G401.6 (cell line): ENCODE results near the gene MBTD1.
"Not testable (repeated sequence)": the region's sequence is repeated elsewhere in the genome, so short reads cannot be mapped to it uniquely, and the experiment has no call there.

Experiments used
- FAIRE-seq: peaks from 2 replicates; lab custom pipeline; 2012; peaks lifted over from hg19 to GRCh38; lab: Jason Lieb, UNC

Gene MBTD1

DNA sequence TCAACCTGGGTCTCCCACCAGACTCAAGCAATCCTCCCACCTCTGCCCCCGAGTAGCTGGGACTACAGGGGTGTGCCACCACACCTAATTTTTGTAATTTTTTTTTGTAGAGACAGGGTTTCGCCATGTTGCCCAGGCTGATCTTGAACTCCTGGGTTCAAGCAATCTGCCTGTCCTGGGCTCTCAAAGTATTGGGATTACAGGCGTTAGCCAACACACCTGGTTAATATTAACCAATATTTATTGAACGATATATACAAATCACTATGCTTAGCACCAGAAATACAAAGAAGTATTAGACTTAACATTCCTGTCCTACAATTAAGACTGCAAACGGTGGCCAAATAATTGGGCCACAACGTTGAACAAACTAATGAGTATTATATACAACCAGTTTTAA lies 4.2 kb downstream of the MBTD1 start:
- no peak for FAIRE-seq

DNA sequence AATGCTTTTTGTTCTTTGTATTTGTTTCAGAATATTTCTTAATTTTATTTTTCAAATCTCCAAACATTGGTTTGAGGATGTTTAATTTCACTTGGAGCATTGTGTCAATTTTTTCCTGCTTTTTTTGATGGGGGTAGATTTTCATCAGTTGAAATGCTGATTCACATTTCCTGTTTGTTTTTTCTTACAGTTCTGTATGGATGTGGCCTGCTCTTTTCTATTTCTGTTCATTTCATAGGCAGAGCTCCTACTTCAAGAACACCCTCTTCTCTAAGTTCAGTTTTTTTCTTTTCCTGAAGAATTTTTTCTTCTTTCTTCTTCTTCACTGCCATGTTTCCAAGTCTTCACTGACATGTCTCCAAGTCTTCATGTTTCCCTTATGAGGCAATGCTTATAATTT lies 8.8 kb downstream of the MBTD1 start:
- FAIRE-seq, result no peak

DNA sequence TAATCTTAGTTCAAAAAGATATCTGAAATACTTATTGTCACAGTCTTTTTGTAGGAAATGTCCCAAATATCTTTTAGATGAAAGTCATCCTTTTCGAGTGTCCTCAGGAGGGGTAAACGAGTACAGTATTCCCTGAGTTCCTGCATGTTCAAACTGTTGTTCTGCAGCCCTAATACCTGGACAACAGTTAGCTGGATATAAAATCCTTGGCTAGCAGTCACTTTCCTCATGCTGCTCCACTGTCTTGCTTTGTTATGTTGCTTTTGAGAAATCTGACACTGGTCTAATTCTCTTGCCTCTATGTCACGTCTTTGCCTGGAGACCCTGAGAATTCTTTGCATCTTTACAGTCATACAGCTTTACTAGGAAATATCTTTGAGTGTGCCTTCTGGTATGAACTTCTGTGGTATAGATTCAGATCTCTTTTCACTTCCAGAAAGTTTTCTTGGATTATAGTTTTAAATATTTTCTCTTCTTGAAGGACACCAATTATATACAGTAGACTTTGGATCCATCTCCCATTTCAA lies 9.5 kb downstream of the MBTD1 start:
- no peak for FAIRE-seq

DNA sequence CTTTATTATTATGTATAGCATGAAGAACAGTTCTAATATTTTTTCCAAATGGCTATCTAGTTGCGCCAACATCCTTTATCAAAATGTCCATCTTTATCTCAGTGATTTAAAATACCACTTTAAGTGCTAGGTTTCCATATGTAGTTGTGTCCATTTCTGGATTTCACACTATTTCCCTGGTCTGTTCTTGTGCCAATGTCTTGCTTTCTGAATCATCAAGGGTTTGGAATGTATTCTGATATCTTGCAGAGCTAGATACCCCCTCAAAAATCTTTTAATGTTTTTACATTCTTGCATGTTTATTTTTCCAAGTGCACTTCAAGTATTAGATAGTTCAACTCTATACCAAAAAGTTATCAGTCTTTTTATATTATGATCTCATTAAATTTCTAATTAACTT lies 14.3 kb downstream of the MBTD1 start:
- peak; percentile 21 for FAIRE-seq

- no peak for FAIRE-seq
These were observed 15.8 kb downstream of the MBTD1 start for GRCh38 chr17:51244041-51244440.

GRCh38 chr17:51240275-51240674 lies 19.6 kb downstream of the MBTD1 start:
- FAIRE-seq, result no peak

DNA sequence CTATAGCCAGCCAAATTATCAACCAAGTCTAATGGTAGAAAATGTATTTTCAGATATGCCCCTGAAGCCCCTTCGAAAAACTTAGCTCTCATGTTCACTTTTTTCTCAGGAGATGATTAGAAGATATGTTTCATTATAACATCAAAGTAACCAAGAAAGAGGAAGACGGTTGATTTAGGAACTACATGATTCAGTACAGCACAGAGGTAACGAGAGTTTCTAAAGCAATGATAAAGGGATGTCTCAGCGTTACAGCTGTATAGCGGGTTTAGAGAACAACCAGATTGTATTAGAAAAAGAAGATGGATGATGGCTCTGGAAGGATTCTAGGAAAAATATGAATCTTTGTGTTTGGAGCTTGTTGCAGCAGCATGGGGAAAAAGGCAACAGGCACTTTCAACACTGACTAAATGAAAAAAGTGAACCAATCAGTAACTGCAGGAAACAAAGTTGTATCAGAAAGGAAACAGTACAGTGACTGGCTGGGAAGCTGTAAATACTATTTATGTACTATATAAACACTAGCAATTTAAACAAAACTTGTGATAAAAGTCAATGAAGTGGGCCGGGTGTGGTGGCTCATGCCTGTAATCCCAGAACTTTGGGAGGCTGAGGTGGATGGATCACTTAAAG lies 21.5 kb downstream of the MBTD1 start:
- FAIRE-seq, result no peak

DNA sequence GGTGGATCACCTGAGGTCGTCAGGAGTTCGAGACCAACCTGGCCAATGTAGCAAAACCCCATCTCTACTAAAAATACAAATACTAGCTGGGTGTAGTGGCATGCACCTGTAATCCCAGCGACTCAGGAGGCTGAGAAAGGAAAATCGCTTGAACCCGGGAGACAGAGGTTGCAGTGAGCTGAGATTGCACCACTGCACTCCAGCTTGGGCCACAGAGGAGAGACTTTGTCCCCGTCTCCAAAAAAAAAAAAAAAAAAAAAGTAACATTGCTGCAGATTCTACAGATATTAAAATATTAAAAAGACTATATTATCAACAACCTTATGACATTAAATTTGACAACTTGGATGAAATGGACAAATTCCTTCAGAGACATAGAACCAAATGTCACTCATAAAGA lies 25.7 kb downstream of the MBTD1 start:
- no peak for FAIRE-seq

DNA sequence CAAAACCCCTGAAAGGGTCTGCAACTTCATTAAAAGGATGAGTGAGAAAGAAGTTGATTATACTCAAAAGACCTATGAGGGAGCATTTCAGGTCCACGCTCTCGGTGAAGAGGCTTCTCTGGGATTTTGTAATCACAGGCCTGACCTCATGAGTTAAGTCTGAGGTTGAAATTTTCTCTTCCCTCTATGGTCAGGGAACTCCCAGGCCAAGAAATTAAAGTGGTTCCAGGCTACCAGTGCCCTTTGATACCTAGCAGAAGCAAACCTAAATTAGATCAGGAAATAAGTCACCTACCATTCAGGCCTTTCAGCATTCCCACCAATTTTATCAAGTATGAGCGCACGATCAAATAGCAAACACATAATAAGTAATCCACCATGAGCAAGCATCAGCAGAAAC lies 27.9 kb downstream of the MBTD1 start:
- no peak for FAIRE-seq

- FAIRE-seq, result no peak
These were observed 29.5 kb downstream of the MBTD1 start for GRCh38 chr17:51230306-51230705.

DNA sequence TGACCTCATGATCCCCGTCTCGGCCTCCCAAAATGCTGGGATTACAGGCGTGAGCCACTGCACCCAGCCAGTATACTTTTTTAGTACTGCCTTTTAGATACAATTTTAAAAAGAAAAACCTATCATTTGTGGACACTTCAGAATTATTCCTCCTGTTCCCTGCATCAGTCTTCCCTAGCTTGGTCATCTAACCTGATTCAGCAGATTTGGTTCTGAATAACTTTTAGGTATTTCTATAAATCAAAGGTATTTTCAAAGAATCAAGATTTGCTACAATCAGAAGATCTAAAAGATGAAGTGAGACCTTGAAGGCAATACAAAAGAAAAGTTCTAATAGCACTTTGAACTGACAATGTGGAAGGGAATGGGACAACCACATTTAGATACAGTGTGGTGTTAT lies 30.0 kb downstream of the MBTD1 start:
- no peak for FAIRE-seq

DNA sequence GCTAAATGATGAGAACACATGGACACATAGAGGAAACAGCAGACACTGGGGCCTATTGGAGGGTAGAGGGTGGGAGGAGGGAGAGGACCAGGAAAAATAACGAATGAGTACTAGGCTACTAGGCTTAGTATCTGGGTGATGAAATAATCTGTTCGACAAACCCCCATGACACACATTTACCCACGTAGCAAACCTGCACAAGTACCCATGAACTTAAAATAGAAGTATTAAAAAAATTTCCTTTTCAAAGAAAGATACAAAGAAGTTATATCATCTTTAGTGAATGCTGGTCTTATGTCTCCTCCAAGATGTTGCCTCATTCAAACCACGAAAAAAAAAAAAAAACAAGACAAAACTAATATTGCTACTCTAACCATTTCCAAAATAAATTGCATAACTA lies 31.7 kb downstream of the MBTD1 start:
- FAIRE-seq, result no peak

DNA sequence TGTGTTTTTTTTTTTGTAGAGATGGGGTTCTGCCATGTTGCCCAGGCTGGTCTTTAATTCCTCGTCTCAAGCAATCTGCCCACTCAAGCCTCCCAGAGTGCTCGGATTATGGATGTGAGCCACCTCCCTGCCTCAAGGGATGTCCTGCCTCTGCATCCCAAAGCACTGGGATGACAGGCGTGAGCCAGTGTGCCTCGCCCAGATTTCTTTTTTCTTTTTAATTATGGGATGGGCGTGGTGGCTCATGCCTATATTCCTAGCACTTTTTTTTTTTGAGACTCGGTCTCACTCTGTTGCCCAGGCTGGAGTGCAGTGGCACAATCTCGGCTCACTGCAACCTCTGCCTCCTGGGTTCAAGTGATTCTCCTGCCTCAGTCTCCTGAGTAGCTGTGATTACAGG lies 34.3 kb downstream of the MBTD1 start:
- FAIRE-seq, result not testable (repeated sequence)

DNA sequence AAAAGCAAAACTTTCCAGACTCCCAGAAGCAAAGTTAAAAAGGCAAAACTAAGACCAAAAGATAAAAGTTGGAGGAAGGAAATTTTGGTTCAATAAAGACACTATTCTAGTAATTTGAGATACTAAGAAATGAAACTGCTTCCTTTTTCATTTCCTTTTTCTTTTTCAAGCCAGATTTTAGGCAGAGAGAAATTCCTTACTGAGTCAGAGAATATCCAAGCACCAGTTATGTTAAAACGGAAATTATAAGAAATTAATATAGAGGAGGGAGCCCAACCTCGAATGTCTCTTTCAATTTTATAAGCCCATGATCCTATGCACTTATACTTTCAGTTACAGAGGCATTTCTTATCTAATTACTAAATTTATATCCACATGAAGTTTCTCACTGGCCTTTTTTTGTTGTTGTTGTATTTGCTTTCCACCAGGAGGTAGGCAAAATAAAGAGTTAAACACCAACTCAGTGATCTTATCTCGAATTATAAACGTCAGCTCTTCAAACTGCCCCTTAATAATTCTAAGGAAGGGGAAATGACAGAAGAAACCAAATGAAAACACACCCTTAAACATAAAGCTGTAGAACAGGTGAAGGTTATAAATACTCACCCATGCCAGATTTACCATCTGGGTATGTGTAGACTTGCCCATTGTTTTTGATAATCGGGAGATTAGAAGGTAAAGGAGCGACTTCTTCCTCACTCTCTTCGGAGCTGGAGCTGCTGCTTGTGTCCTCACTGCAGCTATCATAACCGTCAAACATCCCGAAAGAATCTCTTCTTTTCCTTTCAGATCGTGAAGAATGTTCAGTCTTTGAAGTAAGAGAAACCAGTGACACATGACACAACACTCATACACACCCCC lies 35.2 kb downstream of the MBTD1 start:
- no peak for FAIRE-seq

- no peak for FAIRE-seq
These were observed 38.5 kb downstream of the MBTD1 start for GRCh38 chr17:51221322-51221721.

GRCh38 chr17:51217946-51218345 lies 41.9 kb downstream of the MBTD1 start:
- no peak for FAIRE-seq

DNA sequence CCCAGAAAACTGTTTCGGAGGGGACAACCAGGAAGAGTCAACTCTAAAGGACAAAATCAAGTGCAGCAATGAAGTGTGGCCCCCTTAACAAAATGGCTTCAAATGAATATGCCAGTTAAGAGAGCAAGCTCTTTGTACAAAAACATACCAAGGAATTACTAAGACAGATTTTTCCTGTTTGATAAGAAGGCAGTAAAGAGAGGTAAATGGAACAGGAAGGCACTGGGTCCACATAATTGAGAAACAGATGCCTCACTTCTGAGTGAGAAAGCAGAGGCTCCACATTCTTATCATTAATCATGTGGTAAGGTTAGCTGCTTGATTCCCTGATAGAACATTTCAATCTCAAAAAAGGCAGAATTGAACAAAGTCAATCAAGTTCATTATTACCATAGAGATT lies 44.9 kb downstream of the MBTD1 start:
- FAIRE-seq, result no peak

- FAIRE-seq, result no peak
These were observed 56.0 kb downstream of the MBTD1 start for GRCh38 chr17:51203838-51204237.

- no peak for FAIRE-seq
These were observed 59.0 kb downstream of the MBTD1 start for GRCh38 chr17:51200846-51201245.

DNA sequence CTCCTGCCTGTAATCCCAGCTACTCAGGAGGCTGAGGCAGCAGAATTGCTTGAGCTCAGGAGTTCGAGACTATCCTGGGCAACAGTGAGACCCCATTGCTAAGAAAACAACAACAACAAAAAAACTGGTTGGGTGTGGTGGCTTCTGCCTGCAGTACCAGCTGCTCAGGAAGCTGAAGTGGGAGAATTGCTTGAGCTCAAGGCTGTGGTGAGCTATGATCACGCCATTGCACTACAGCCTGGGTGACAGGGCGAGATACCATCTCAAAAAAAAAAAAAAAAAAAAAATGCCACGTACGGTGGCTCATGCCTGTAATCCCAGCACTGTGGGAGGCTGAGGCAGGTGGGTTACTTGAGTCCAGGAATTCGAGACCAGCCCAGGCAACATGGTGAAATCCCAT lies 59.6 kb downstream of the MBTD1 start:
- no peak for FAIRE-seq

GRCh38 chr17:51197754-51198153 lies 62.1 kb downstream of the MBTD1 start:
- no peak for FAIRE-seq

DNA sequence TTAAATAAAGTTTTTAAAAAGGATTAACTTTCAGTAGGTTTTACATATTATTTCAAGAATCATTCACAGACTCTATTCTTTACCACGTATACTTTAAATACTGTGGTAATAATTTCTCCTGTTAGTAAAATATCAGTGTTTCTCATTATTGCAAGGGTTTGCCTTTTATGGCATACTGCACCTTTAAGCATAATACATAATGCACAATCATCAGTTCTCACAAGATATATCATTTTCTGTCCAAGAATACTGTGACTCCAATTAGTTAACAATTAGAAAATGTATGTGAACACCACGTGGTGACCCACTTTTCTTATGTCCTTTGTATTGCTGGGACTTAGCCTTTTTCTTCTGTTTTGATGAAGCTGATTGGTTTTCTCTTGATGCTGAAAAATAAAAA lies 68.0 kb downstream of the MBTD1 start:
- no peak for FAIRE-seq

DNA sequence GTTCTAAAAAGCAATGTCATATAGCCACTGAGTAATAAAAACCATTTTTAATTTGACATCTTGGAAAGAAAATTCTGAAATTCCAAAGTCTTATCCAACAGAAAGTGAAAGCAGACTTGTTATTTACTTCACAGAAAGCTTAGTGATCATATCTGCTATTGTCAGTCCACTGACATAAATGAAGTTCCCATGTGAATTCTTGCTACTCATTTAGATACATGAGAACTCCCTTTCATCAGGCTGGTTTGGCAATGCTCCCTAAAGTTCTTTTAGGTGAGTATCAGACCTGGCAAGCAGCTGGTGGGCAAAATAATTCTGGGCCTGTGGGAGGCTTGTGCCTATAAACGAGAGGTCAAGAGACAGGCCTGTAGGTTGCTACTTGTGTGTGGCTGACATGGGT lies 70.2 kb downstream of the MBTD1 start:
- no peak for FAIRE-seq

DNA sequence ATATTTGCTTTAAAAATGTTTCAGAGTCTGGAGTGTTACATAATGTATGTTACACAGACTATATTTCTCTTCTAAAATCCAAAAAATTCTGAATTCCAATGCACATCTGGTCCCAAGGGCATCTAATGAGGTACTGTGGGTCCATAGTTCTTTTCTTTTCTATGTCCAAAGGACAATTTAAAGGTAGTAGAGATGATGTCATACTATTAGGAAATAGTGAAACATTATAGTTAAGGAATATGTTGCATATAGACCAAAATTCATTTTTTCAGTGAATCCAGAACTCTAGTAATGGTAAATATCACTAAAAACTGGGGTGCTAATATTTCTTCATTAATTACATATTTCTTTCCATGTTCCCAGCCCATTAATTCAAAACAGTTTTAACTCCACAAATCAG lies 70.7 kb downstream of the MBTD1 start:
- no peak for FAIRE-seq
